Measurements from ENCODE around the gene GABARAPL2. TPM values are rescaled to one million over a fixed set of nuclear protein-coding genes. Genes with fewer than 3 reads are reported as not detected.

Gene GABARAPL2
- polyA plus RNA-seq, 2 of the 4 experiments (the other 2 are of a cell fraction), result 80.6 to 107 TPM

DNA sequence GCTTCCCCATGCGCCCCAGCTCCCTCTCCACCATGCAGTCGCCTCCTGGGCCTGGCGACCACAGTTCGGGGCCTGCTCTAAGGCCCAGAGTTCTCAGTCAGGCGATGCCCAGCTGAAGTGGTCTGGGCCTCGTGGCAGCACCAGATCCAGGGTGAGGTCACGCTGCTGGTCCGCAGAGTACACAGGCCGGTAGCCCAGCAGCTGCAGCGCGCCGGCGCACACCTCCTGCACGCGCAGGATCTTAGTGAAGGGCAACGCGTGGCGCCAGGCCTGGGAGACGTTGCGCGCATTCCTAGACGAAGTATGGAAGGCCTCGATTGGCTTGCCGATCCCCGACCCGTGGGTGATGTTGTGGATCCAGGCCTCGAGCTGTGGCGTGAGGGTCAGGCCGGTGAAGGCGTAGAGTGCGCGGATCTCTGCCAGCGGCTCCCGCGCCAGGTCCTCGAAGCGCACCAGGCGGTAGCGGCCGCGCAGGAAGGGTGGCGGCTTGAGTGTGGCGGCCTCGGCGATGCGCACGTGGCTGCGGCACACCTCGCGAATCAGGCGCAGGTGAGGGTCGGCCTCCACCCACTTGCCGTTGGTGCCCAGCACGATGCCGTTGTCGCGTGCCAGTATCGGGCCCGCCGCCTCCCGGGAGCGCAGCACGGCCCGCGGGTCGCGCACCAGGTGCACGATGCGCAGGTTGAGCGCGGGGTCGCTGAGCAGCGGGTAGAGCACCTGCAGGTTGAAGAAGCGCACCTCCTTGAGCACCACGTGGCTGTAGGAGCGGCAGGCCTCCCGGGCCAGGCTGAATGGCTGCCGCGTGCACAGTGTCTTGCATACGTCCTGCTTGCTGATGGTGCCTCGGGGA, 36.9 kb upstream of the GABARAPL2 start:
- FAIRE-seq (no peak), ATAC-seq (no peak), DNase-seq (ENCODE audit: low read depth in 1 of 2, low spot score in 1 of 2) (no peak)
- Histone ChIP-seq H3K27ac (no peak overlapping the region), H3K9me3 (no peaks in the 10 kb centered on the region), H3K4me3 (no peak overlapping the region), H3K4me1 (no peaks in the 10 kb centered on the region), H3K4me2 (no peak overlapping the region)
- TF ChIP-seq RCOR1 (IDR thresholded peaks at IDR 0.05; ENCODE audit: low read depth, low read length), result no peak
- no peak for TF ChIP-seq GATA3 (IDR thresholded peaks at IDR 0.05; ENCODE audit: borderline replicate concordance)
- 0 out of 2 replicates have a peak, but pooled peaks have one; percentile 4 for TF ChIP-seq POLR2A (IDR thresholded peaks at IDR 0.05; ENCODE audit: low read length)
- CTCF ChIA-PET, result interaction anchor here (0.6 to 3.8 kb wide), 4 partner anchors 12 to 64 kb away, joined by 3 to 21 read pairs (median 3); no protein-coding TSS in a partner anchor
- 94% methylated on average over 59 of the region's 81 CpGs for WGBS (ENCODE audit: missing lambda C conversion rate)
- POLR2A ChIA-PET, result no interaction called here

DNA sequence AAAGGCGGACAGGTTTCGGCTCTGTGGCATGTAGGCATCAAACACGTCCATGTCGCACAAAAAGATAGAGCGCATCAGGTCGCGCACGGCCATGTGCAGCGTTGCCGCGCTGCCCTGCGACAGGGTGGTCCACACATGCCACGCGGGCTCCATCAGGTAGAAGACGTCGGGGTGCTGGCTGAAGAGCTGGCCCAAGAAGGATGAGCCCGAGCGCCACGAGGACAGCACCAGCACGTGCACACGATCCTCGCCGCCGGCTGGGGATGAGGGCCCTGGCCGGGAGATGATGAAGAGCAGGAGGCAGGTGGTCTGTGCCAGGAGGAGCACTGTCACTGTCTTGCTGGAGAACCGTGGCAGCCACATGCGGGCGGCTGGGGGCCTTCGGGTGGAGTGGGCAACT, 36.2 kb upstream of the GABARAPL2 start:
- POLR2A ChIA-PET, result no interaction called here
- WGBS (ENCODE audit: missing lambda C conversion rate), result 84% methylated on average over 29 of the region's 29 CpGs
- FAIRE-seq, result no peak

DNA sequence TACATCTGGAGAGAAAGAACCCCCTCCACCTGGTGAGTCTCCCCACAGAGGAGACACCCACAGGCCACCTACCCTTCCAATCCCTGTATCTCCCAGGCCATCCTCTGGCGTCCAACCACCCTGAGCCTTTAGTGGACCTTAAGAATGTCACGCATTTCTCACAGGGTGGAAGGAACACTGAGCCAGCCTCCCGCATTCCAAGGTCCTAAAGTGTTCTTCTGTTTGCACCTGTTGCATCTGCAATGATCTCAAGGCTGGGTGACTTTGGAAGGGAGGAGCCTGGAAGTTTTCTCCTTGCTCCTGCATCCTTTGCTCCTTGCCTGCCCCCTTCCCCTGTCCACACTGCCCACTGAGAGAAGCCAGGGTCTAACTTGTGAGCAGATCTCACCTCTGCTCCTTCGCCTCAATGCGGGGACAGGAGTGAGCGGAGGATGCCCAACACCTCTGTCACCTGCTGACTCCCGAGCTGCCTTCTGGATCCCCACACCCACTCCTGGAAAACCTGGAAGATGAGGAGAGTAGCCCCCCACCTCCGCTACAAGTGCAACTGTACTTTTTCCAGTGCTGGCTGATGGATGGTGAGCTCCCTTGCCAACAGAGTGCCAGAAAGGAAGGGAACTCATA, 33.9 kb upstream of the GABARAPL2 start:
- WGBS (ENCODE audit: missing lambda C conversion rate), result 69% methylated on average over 5 of the region's 8 CpGs
- DNase-seq (ENCODE audit: low read depth in 1 of 2, low spot score in 1 of 2) (no peak), FAIRE-seq (no peak), ATAC-seq (no peak; a peak in 1 of 6 replicates)
- CTCF ChIA-PET, result interaction anchor here (0.7 to 2.4 kb wide), 3 partner anchors 15 to 333 kb away, joined by 3 to 19 read pairs (median 3); no protein-coding TSS in a partner anchor
- H3K27ac ChIP-seq, result no peak overlapping the region
- no peaks in the 10 kb centered on the region for H3K9me3 ChIP-seq
- TF ChIP-seq HDAC2 (IDR thresholded peaks at IDR 0.05) (no peak), KDM5A (IDR thresholded peaks at IDR 0.05) (no peak)
- H3K4me2 ChIP-seq, result no peak overlapping the region
- H3K4me3 ChIP-seq, result no peak overlapping the region
- POLR2A ChIA-PET, result no interaction called here
- H3K4me1 ChIP-seq, result no peaks in the 10 kb centered on the region

More for the DNA sequence above, 36.2 kb upstream of the GABARAPL2 start:
- Histone ChIP-seq H3K27ac (no peak overlapping the region), H3K4me1 (no peaks in the 10 kb centered on the region), H3K4me2 (no peak overlapping the region), H3K9me3 (no peaks in the 10 kb centered on the region), H3K4me3 (no peak overlapping the region)
- ATAC-seq, result no peak
- no peak for DNase-seq (ENCODE audit: low read depth in 1 of 2, low spot score in 1 of 2)
- TF ChIP-seq MYC (IDR thresholded peaks at IDR 0.05; ENCODE audit: borderline replicate concordance, low read length) (no peak), ZNF302 (CRISPR knock-in tag; IDR thresholded peaks at IDR 0.05) (no peak), BHLHE40 (IDR thresholded peaks at IDR 0.05; ENCODE audit: low read depth, low read length) (no peak), CHD2 (IDR thresholded peaks at IDR 0.05; ENCODE audit: low read length, partially characterized antibody) (no peak), HMGXB4 (CRISPR knock-in tag; IDR thresholded peaks at IDR 0.05; ENCODE audit: borderline replicate concordance) (no peak), HOXB5 (CRISPR knock-in tag; IDR thresholded peaks at IDR 0.05) (no peak), POLR2AphosphoS2 (conservative IDR thresholded peaks at IDR 0.05; ENCODE audit: low read length) (no peak), HOXA7 (CRISPR knock-in tag; IDR thresholded peaks at IDR 0.05) (no peak), FOSB (CRISPR knock-in tag; IDR thresholded peaks at IDR 0.05) (no peak), SMC3 (IDR thresholded peaks at IDR 0.05) (no peak), JUNB (IDR thresholded peaks at IDR 0.05) (no peak), HDAC2 (IDR thresholded peaks at IDR 0.05) (no peak), SREBF2 (IDR thresholded peaks at IDR 0.05) (no peak), NR3C1 (IDR thresholded peaks at IDR 0.05) (no peak), RARB (CRISPR knock-in tag; IDR thresholded peaks at IDR 0.05) (no peak), RNF2 (IDR thresholded peaks at IDR 0.05; ENCODE audit: borderline replicate concordance, low read depth) (no peak), MAX (IDR thresholded peaks at IDR 0.05) (no peak), CBX2 (IDR thresholded peaks at IDR 0.05; ENCODE audit: borderline replicate concordance, low read depth) (no peak), HEYL (CRISPR knock-in tag; IDR thresholded peaks at IDR 0.05) (no peak)
- TF ChIP-seq, protein P1, sequence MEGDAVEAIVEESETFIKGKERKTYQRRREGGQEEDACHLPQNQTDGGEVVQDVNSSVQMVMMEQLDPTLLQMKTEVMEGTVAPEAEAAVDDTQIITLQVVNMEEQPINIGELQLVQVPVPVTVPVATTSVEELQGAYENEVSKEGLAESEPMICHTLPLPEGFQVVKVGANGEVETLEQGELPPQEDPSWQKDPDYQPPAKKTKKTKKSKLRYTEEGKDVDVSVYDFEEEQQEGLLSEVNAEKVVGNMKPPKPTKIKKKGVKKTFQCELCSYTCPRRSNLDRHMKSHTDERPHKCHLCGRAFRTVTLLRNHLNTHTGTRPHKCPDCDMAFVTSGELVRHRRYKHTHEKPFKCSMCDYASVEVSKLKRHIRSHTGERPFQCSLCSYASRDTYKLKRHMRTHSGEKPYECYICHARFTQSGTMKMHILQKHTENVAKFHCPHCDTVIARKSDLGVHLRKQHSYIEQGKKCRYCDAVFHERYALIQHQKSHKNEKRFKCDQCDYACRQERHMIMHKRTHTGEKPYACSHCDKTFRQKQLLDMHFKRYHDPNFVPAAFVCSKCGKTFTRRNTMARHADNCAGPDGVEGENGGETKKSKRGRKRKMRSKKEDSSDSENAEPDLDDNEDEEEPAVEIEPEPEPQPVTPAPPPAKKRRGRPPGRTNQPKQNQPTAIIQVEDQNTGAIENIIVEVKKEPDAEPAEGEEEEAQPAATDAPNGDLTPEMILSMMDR (IDR thresholded peaks at IDR 0.05), result no peak
- CTCF ChIA-PET, result no interaction called here
